Duodenal mucosa (tissue), 2 donors: ENCODE measurements around the gene CCDC27.

ENCODE experiments used
- H3K27ac ChIP-seq: one replicate; pipeline ENCODE4 v1.7.0; 2013; ENCODE audit warnings: low read depth, low read length
- H3K27me3 ChIP-seq, 2 donors: one replicate each; pipeline ENCODE4 v1.7.0; 2013; ENCODE audit warnings: low read length in 2 of 2, control low read depth in 1 of 2; ENCODE audit not compliant: insufficient read depth in 2 of 2, control insufficient read depth in 1 of 2
- H3K36me3 ChIP-seq, 2 donors: one replicate each; pipeline ENCODE4 v1.7.0; 2013; ENCODE audit warnings: low read length in 2 of 2, control low read depth in 1 of 2; ENCODE audit not compliant: insufficient read depth in 2 of 2, control insufficient read depth in 1 of 2
- H3K4me1 ChIP-seq, 2 donors: one replicate each; pipeline ENCODE4 v1.7.0; 2013; ENCODE audit warnings: low read length in 2 of 2, control low read depth in 1 of 2; ENCODE audit not compliant: insufficient read depth in 2 of 2, control insufficient read depth in 1 of 2
- H3K4me3 ChIP-seq, 2 donors: one replicate each; pipeline ENCODE4 v1.7.0; 2013; ENCODE audit warnings: low read length in 2 of 2, low read depth in 1 of 2
- H3K9ac ChIP-seq, 2 donors: one replicate each; pipeline ENCODE4 v1.7.0; 2013; ENCODE audit warnings: low read length in 2 of 2, low read depth in 1 of 2
- H3K9me3 ChIP-seq, 2 donors: one replicate each; pipeline ENCODE4 v1.7.0; 2013; ENCODE audit warnings: low read length in 2 of 2, control low read depth in 1 of 2; ENCODE audit not compliant: control insufficient read depth in 1 of 2

CCDC27 gene

GRCh38 chr1:3783651-3784474 lies 31.6 kb downstream of the CCDC27 start:
- H3K27ac ChIP-seq = no peak overlapping the region
- H3K9ac ChIP-seq = no peak overlapping the region
- peaks cover 29 to 92% of the 10 kb centered on the region in 2 donors for H3K36me3 ChIP-seq
- H3K4me3 ChIP-seq = no peak overlapping the region
- no peaks in the 10 kb centered on the region for H3K9me3 ChIP-seq
- no peaks in the 10 kb centered on the region for H3K27me3 ChIP-seq
- H3K4me1 ChIP-seq = peaks cover 0 to 6% of the 10 kb centered on the region in 2 donors

GRCh38 chr1:3785045-3785444 lies 32.8 kb downstream of the CCDC27 start:
- no peak overlapping the region for H3K4me3 ChIP-seq
- no peak overlapping the region for H3K27ac ChIP-seq
- peaks cover 0 to 6% of the 10 kb centered on the region in 2 donors for H3K4me1 ChIP-seq
- peaks cover 23 to 80% of the 10 kb centered on the region in 2 donors for H3K36me3 ChIP-seq
- no peak overlapping the region for H3K9ac ChIP-seq
- H3K9me3 ChIP-seq = no peaks in the 10 kb centered on the region
- H3K27me3 ChIP-seq = no peaks in the 10 kb centered on the region

- peaks cover 0 to 6% of the 10 kb centered on the region in 2 donors for H3K4me1 ChIP-seq
- H3K9ac ChIP-seq = no peak overlapping the region
- H3K36me3 ChIP-seq = peaks cover 18 to 79% of the 10 kb centered on the region in 2 donors
- no peak overlapping the region for H3K4me3 ChIP-seq
- H3K27me3 ChIP-seq = no peaks in the 10 kb centered on the region
- no peaks in the 10 kb centered on the region for H3K9me3 ChIP-seq
- H3K27ac ChIP-seq = no peak overlapping the region
These were observed 33.4 kb downstream of the CCDC27 start for GRCh38 chr1:3785456-3786157.

DNA sequence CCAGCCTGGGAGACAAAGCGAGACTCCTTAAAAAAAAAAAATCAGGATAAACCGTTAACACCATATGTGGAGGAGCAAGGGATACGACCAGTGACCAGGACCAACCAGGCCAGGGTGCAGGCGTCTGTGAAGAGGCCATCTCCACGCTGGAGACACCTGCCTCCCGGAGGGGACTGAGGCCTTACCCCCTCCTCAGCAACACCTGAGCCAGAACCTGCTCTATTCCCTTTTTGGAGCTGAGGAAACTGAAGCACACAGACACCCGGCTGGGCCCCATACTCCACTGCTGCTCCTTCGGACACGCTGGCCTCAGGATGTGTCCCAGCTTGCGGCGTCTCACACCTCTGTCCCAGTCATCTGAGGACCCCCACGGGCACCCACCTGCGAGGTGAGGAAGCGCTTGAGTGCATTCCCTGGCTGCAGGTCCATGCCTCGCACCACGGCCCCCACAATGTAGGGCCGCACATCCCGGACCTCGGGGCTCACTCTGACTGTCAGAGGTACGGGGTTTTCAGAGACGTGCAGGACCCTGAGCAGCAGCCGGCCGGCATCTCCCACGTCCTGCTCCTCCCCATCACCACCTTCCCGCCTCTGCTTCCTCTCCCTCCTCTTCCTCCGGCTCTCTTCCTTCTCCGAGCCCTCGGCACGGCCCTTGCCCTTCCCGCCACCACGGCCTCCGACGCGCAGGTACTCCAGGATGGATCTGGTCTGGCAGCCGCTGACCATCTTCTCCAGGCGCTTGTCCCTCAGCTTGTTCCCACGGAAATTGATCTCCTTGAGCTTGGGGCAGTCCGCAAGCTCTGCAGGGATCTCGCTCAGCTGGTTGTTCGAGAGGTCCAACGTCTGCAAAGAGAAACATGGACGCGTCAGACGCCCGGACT lies 34.5 kb downstream of the CCDC27 start:
- H3K27me3 ChIP-seq = no peaks in the 10 kb centered on the region
- peaks cover 0 to 6% of the 10 kb centered on the region in 2 donors for H3K4me1 ChIP-seq
- peaks cover 12 to 70% of the 10 kb centered on the region in 2 donors for H3K36me3 ChIP-seq
- H3K9ac ChIP-seq = no peak overlapping the region
- no peak overlapping the region for H3K4me3 ChIP-seq
- no peak overlapping the region for H3K27ac ChIP-seq
- no peaks in the 10 kb centered on the region for H3K9me3 ChIP-seq

DNA sequence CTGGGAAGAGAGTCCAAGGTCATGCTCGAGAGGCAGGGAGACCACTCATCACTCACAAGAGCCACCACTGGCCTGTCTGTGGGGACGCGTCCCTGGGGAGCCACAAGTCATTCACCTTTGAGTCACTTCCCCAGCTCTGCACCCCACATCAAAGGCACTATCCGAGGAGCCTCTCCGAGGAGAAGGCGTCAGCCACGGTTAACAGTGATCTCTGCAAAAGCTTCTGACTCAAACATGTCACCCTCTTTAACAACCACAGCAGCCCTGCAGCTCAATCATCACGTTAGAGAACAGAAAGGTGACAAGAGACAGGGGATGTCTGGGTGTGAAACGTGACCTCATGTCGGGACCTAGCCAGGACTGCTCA lies 35.1 kb downstream of the CCDC27 start:
- Histone ChIP-seq H3K4me1 (peaks cover 0 to 6% of the 10 kb centered on the region in 2 donors), H3K4me3 (no peak overlapping the region), H3K9ac (no peak overlapping the region), H3K27me3 (no peaks in the 10 kb centered on the region), H3K9me3 (no peaks in the 10 kb centered on the region), H3K27ac (no peak overlapping the region), H3K36me3 (peaks cover 16 to 64% of the 10 kb centered on the region in 2 donors)

GRCh38 chr1:3787745-3788605 lies 35.7 kb downstream of the CCDC27 start:
- Histone ChIP-seq H3K4me1 (peaks cover 0 to 6% of the 10 kb centered on the region in 2 donors), H3K27me3 (no peaks in the 10 kb centered on the region), H3K9me3 (no peaks in the 10 kb centered on the region), H3K27ac (no peak overlapping the region), H3K9ac (no peak overlapping the region), H3K4me3 (no peak overlapping the region), H3K36me3 (peaks cover 16 to 58% of the 10 kb centered on the region in 2 donors)

GRCh38 chr1:3788756-3789420 lies 36.6 kb downstream of the CCDC27 start:
- Histone ChIP-seq H3K4me1 (peaks cover 0 to 7% of the 10 kb centered on the region in 2 donors), H3K27me3 (no peaks in the 10 kb centered on the region), H3K4me3 (no peak overlapping the region), H3K36me3 (peaks cover 16 to 51% of the 10 kb centered on the region in 2 donors), H3K9ac (no peak overlapping the region), H3K27ac (no peak overlapping the region), H3K9me3 (no peaks in the 10 kb centered on the region)

DNA sequence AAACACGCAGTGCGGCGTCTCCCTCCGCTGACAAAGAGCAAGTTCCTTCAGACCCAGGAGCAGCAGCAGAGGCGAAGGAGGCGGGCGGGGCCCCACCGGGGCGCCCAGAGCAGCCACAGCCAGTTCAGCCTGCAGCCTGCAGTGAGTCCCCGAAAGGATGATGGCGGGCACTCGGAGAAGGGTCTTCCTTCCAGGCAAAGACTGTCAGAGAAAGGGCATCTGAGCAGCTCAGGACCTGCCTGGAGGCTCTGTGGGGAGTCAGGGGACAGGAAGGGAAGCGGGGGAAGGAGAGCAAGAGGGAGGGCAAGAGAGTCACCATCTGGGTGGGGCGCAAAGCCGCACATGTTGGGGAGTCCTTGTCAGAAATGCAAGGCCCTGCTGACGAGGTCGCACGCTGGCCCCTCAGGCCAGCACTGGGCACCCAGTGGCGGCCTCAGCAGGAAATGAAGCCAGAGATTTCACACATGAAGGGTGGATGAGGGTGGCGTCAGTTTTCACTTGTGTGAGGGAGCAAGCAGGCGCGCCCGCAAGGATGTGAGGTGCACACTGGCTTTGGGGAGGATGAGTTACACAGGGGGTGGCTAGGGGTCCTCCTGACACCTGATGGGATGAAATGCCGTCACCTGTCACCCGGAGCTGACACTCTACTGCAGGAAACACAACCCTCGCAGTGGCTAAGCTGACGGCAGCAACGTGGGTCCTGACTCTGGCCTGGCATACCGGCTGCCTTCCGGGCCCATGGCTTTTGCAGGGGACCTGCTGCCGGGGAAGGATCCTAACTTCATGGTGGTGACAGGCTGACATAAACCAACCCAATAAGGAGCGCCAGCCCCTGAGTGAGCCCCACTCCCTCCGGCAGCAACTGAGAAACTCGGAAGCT lies 37.4 kb downstream of the CCDC27 start:
- Histone ChIP-seq H3K4me3 (no peak overlapping the region), H3K27me3 (no peaks in the 10 kb centered on the region), H3K36me3 (peaks cover 16 to 44% of the 10 kb centered on the region in 2 donors), H3K9ac (no peak overlapping the region), H3K4me1 (peaks cover 2 to 15% of the 10 kb centered on the region in 2 donors), H3K9me3 (no peaks in the 10 kb centered on the region), H3K27ac (no peak overlapping the region)
